HEK293T (cell line): ENCODE measurements around the gene IMP4.

Experiments used
- CTCF ChIA-PET: fragments of 350-600 bp; formaldehyde crosslinking; extraction: SDS; loops from one replicate; lab custom pipeline; 2021; ENCODE audit warnings: antibody characterized with exemption, inconsistent platforms; lab: Yijun Ruan, JAX
- POLR2A ChIA-PET: fragments of 350-600 bp; formaldehyde crosslinking; extraction: SDS; loops from one replicate; lab custom pipeline; 2020; ENCODE audit warnings: antibody characterized with exemption, inconsistent platforms; lab: Yijun Ruan, JAX
- DNase-seq: peaks from one replicate; pipeline ENCODE4 v3.0.0; 2012; ENCODE audit warnings: mixed read lengths; ENCODE audit errors: extremely low spot score
- ARNT ChIP-seq: fragments of 450-650 bp; IDR thresholded peaks from 2 replicates; pipeline ENCODE4 v1.6.1; 2017; ENCODE audit warnings: mild to moderate bottlenecking
- BHLHE40 ChIP-seq: fragments of 450-650 bp; IDR thresholded peaks from 2 replicates; pipeline ENCODE4 v1.6.1; 2016; ENCODE audit warnings: mild to moderate bottlenecking, moderate library complexity, borderline replicate concordance
- CTBP1 ChIP-seq: fragments of 450-650 bp; IDR thresholded peaks from 2 replicates; pipeline ENCODE4 v1.6.1; 2016; ENCODE audit warnings: borderline replicate concordance
- ELF4 ChIP-seq: fragments of 450-650 bp; IDR thresholded peaks from 2 replicates; pipeline ENCODE4 v1.6.1; 2017; ENCODE audit warnings: antibody characterized with exemption
- FOXA1 ChIP-seq: fragments of 450-650 bp; IDR thresholded peaks from 2 replicates; pipeline ENCODE4 v1.6.1; 2016; ENCODE audit warnings: mild to moderate bottlenecking
- FOXK2 ChIP-seq: fragments of 450-650 bp; IDR thresholded peaks from 2 replicates; pipeline ENCODE4 v1.6.1; 2016; ENCODE audit warnings: mild to moderate bottlenecking
- FOXM1 ChIP-seq: fragments of 450-650 bp; IDR thresholded peaks from 2 replicates; pipeline ENCODE4 v1.6.1; 2017; ENCODE audit warnings: mild to moderate bottlenecking, borderline replicate concordance
- HDGF ChIP-seq: fragments of 450-650 bp; IDR thresholded peaks from 2 replicates; pipeline ENCODE4 v1.6.1; 2017; ENCODE audit warnings: antibody characterized with exemption, borderline replicate concordance
- L3MBTL2 ChIP-seq: fragments of 450-650 bp; conservative IDR thresholded peaks from 2 replicates; pipeline ENCODE4 v1.6.1; 2016; ENCODE audit warnings: mild to moderate bottlenecking
- LEF1 ChIP-seq: fragments of 450-650 bp; IDR thresholded peaks from 2 replicates; pipeline ENCODE4 v1.6.1; 2017; ENCODE audit warnings: mild to moderate bottlenecking, borderline replicate concordance
- NFRKB ChIP-seq: fragments of 450-650 bp; IDR thresholded peaks from 2 replicates; pipeline ENCODE4 v1.6.1; 2016; ENCODE audit warnings: mild to moderate bottlenecking, moderate library complexity
- PKNOX1 ChIP-seq: fragments of 450-650 bp; IDR thresholded peaks from 2 replicates; pipeline ENCODE4 v1.6.1; 2016
- SP1 ChIP-seq: fragments of 450-650 bp; IDR thresholded peaks from 2 replicates; pipeline ENCODE4 v1.6.1; 2017
- SUZ12 ChIP-seq: fragments of 450-650 bp; IDR thresholded peaks from 2 replicates; pipeline ENCODE4 v1.6.1; 2016; ENCODE audit warnings: mild to moderate bottlenecking
- TARDBP ChIP-seq: fragments of 450-650 bp; IDR thresholded peaks from 2 replicates; pipeline ENCODE4 v1.6.1; 2016
- ZNF384 ChIP-seq: fragments of 450-650 bp; IDR thresholded peaks from 2 replicates; pipeline ENCODE4 v1.6.1; 2016

The IMP4 gene

GRCh38 chr2:130357864-130358263 is 15.2 kb downstream of the IMP4 start:
- CTCF ChIA-PET: no interaction called here
- no peak for TF ChIP-seq ARNT
- no peak for TF ChIP-seq FOXK2
- TF ChIP-seq TARDBP: no peak
- TF ChIP-seq PKNOX1: no peak
- TF ChIP-seq CTBP1: no peak
- TF ChIP-seq ELF4: no peak
- TF ChIP-seq FOXA1: no peak
- no peak for TF ChIP-seq FOXM1
- TF ChIP-seq LEF1: no peak
- no peak for TF ChIP-seq BHLHE40
- no peak for TF ChIP-seq HDGF
- no peak for TF ChIP-seq SP1
- TF ChIP-seq SUZ12: no peak
- TF ChIP-seq ZNF384: no peak
- TF ChIP-seq NFRKB: no peak
- DNase-seq: no peak
- POLR2A ChIA-PET: no interaction called here

GRCh38 chr2:130358420-130359350 is 16.0 kb downstream of the IMP4 start:
- TF ChIP-seq SP1 (no peak), FOXA1 (no peak), FOXK2 (no peak), HDGF (no peak), L3MBTL2 (no peak), SUZ12 (no peak), PKNOX1 (no peak), NFRKB (no peak), FOXM1 (no peak), TARDBP (no peak), CTBP1 (no peak), LEF1 (no peak), BHLHE40 (no peak), ARNT (no peak), ELF4 (no peak)
- no peak for DNase-seq
- CTCF ChIA-PET: no interaction called here
- POLR2A ChIA-PET: no interaction called here

- no peak for TF ChIP-seq ELF4
- no peak for TF ChIP-seq ZNF384
- no peak for TF ChIP-seq FOXM1
- no peak for TF ChIP-seq FOXA1
- no peak for TF ChIP-seq ARNT
- no peak for TF ChIP-seq SP1
- no peak for TF ChIP-seq FOXK2
- TF ChIP-seq HDGF: no peak
- no peak for TF ChIP-seq BHLHE40
- no peak for TF ChIP-seq L3MBTL2
- no peak for TF ChIP-seq LEF1
- no peak for TF ChIP-seq NFRKB
- DNase-seq: no peak
- POLR2A ChIA-PET: no interaction called here
- CTCF ChIA-PET: no interaction called here
Measured at GRCh38 chr2:130359466-130359865, 16.8 kb downstream of the IMP4 start.

GRCh38 chr2:130363479-130363878 is 20.8 kb downstream of the IMP4 start:
- no peak for DNase-seq
- ChIA-PET POLR2A (no interaction called here), CTCF (no interaction called here)
- no peak for TF ChIP-seq FOXM1
- no peak for TF ChIP-seq ELF4
- no peak for TF ChIP-seq ARNT
- no peak for TF ChIP-seq ZNF384
- no peak for TF ChIP-seq CTBP1
- no peak for TF ChIP-seq SP1
- TF ChIP-seq NFRKB: no peak
- no peak for TF ChIP-seq PKNOX1
- TF ChIP-seq LEF1: no peak

- ChIA-PET CTCF (no interaction called here), POLR2A (no interaction called here)
- TF ChIP-seq FOXM1: no peak
- TF ChIP-seq SUZ12: no peak
- no peak for TF ChIP-seq HDGF
- no peak for TF ChIP-seq TARDBP
- TF ChIP-seq PKNOX1: no peak
- no peak for TF ChIP-seq SP1
- TF ChIP-seq NFRKB: no peak
- no peak for TF ChIP-seq ARNT
- no peak for TF ChIP-seq ELF4
- no peak for TF ChIP-seq FOXA1
- TF ChIP-seq ZNF384: no peak
- TF ChIP-seq L3MBTL2: no peak
- no peak for TF ChIP-seq LEF1
- no peak for TF ChIP-seq CTBP1
- no peak for TF ChIP-seq BHLHE40
- no peak for TF ChIP-seq FOXK2
- no peak for DNase-seq
Measured at GRCh38 chr2:130365075-130365474, 22.4 kb downstream of the IMP4 start.
